ENCODE data around the gene UGT2A3. TPM values are rescaled to one million over a fixed set of nuclear protein-coding genes. Genes with fewer than 3 reads are reported as not detected.

UGT2A3 gene
- total and polyA plus RNA-seq, 2 experiments from 2014 or later: 30.3 to 126 TPM

DNA sequence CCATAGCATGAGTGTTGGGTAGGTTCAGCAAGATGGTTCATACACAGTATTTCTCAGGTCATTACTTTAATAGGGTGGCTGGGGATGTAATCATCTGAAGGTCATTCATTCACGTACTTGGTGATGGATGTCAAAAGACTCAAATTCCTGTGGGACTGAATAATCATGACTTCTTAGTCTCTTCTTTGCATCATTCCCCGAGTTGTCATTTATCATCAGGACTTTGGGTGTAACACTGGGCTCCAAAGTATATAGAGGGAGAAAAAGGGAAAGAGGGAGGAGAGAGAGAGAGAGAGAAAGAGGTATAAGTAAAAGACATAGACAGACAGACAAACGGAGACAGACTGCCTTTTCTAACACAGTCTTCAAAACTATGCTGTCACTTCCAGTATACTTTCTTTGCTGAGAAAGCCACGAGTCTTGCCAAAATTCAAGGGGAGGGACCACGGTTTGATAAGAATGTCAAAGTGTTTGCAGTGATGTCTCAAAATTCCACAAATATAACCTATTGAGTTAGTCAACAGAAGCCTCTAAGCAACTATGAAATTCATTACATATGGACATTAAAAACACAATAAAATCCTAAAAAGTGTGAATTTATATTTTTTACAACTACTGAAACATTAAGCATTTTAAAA lies 55.9 kb downstream of the UGT2A3 start:
- Histone ChIP-seq H3K27me3 (no peaks in the 10 kb centered on the region), H3K36me3 (replicated peaks; ENCODE audit: insufficient read depth, low read depth) (no peaks in the 10 kb centered on the region), H3K4me3 (no peak overlapping the region), H3K4me1 (ENCODE audit: insufficient read depth) (no peaks in the 10 kb centered on the region), H2AFZ (no peak overlapping the region), H4K20me1 (ENCODE audit: insufficient read depth, poor library complexity, severe bottlenecking) (no peaks in the 10 kb centered on the region), H3K27ac (no peak overlapping the region), H3K4me2 (no peak overlapping the region), H3K79me2 (no peaks in the 10 kb centered on the region), H3K9me2 (replicated peaks; ENCODE audit: insufficient read depth) (no peaks in the 10 kb centered on the region), H3K9me3 (ENCODE audit: low read depth) (no peaks in the 10 kb centered on the region)
- TF ChIP-seq, protein P1, sequence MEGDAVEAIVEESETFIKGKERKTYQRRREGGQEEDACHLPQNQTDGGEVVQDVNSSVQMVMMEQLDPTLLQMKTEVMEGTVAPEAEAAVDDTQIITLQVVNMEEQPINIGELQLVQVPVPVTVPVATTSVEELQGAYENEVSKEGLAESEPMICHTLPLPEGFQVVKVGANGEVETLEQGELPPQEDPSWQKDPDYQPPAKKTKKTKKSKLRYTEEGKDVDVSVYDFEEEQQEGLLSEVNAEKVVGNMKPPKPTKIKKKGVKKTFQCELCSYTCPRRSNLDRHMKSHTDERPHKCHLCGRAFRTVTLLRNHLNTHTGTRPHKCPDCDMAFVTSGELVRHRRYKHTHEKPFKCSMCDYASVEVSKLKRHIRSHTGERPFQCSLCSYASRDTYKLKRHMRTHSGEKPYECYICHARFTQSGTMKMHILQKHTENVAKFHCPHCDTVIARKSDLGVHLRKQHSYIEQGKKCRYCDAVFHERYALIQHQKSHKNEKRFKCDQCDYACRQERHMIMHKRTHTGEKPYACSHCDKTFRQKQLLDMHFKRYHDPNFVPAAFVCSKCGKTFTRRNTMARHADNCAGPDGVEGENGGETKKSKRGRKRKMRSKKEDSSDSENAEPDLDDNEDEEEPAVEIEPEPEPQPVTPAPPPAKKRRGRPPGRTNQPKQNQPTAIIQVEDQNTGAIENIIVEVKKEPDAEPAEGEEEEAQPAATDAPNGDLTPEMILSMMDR (IDR thresholded peaks at IDR 0.05; ENCODE audit: poor library complexity): no peak
- TF ChIP-seq EZH2phosphoT487 (IDR thresholded peaks at IDR 0.05; ENCODE audit: low read depth, severe bottlenecking, unreplicated experiment) (no peak), EZH2 (IDR thresholded peaks at IDR 0.05; ENCODE audit: borderline replicate concordance) (no peak)
- 72% methylated on average over 5 of the region's 5 CpGs for WGBS (ENCODE audit: low lambda C conversion rate, missing lambda C conversion rate)
- DNase-seq (ENCODE audit: low spot score): no peak

DNA sequence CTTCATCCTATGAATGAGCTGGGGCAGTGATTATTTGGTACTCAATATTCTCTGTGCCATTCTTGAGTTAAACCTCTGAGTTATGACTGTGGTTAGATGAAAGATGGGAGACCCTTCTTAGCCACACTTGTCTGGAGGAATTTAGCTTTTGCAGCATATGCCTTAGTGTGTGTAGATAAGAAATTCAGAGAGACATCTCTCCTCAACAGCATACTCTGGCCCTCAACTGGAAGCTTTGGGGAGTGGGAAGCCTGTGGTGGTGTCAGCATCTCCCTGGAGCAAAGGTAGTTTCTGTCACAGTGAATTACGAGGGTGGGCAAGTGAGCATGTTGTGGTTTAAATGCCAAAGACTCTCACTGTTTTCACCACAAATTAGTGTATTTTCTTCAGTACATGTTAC lies 58.7 kb downstream of the UGT2A3 start:
- Histone ChIP-seq H2AFZ (no peak overlapping the region), H3K4me3 (no peak overlapping the region), H3K79me2 (no peaks in the 10 kb centered on the region), H3K36me3 (replicated peaks; ENCODE audit: insufficient read depth, low read depth) (no peaks in the 10 kb centered on the region), H3K9me3 (ENCODE audit: low read depth) (no peaks in the 10 kb centered on the region), H3K27me3 (no peaks in the 10 kb centered on the region), H3K4me2 (no peak overlapping the region), H3K27ac (no peak overlapping the region), H3K9me2 (replicated peaks; ENCODE audit: insufficient read depth) (no peaks in the 10 kb centered on the region), H3K4me1 (ENCODE audit: insufficient read depth) (no peaks in the 10 kb centered on the region), H4K20me1 (ENCODE audit: insufficient read depth, poor library complexity, severe bottlenecking) (no peaks in the 10 kb centered on the region)
- WGBS (ENCODE audit: low lambda C conversion rate, missing lambda C conversion rate): 100% methylated on average over 1 of the region's 1 CpG
- TF ChIP-seq, protein P1 (IDR thresholded peaks at IDR 0.05; ENCODE audit: poor library complexity): no peak
- no peak for DNase-seq (ENCODE audit: low spot score)

DNA sequence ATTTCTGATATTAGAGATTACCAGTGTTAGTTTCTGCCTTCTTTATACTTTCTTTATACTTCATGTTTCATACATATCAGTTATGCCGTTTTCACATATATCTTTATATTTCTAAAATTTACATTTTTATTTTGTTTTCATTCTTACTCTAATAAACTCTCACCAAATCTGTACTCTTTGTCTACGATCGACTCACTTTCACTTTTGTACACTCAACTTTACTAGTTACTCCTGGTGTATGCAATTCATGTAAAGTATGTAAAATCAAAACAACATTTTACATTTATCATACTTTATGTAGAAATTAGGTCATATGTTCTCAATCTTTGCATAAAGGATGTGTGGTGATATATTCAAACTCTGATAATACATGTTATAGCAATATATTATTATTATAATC lies 59.9 kb downstream of the UGT2A3 start:
- Histone ChIP-seq H2AFZ (no peak overlapping the region), H3K36me3 (replicated peaks; ENCODE audit: insufficient read depth, low read depth) (no peaks in the 10 kb centered on the region), H3K9me2 (replicated peaks; ENCODE audit: insufficient read depth) (no peaks in the 10 kb centered on the region), H3K4me3 (no peak overlapping the region), H4K20me1 (ENCODE audit: insufficient read depth, poor library complexity, severe bottlenecking) (no peaks in the 10 kb centered on the region), H3K27me3 (no peaks in the 10 kb centered on the region), H3K9me3 (ENCODE audit: low read depth) (no peaks in the 10 kb centered on the region), H3K4me1 (ENCODE audit: insufficient read depth) (no peaks in the 10 kb centered on the region), H3K27ac (no peak overlapping the region), H3K4me2 (no peak overlapping the region), H3K79me2 (no peaks in the 10 kb centered on the region)
- DNase-seq (ENCODE audit: low spot score): no peak
- WGBS (ENCODE audit: low lambda C conversion rate, missing lambda C conversion rate): 100% methylated on average over 3 of the region's 3 CpGs
- no peak for TF ChIP-seq EZH2phosphoT487 (IDR thresholded peaks at IDR 0.05; ENCODE audit: low read depth, severe bottlenecking, unreplicated experiment)
- TF ChIP-seq, protein P1 (IDR thresholded peaks at IDR 0.05; ENCODE audit: poor library complexity): no peak
- TF ChIP-seq EZH2 (IDR thresholded peaks at IDR 0.05; ENCODE audit: borderline replicate concordance): no peak

DNA sequence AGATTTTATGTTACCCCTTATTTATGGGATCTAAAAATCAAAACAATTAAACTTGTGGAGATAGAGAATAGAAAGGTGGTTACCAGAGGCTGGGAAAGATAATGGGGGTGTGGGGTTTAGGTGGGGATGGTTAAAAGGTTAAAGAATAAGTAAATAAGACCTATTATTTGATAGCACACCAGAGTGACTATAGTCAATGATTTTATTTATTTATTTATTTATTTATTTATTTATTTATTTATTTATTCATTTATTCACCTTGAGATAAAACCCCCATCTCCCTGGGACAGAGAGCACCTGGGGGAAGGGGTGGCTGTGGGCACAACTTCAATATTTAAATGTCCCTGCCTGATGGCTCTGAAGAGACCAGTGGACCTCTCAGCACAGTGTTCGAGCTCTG lies 66.1 kb downstream of the UGT2A3 start:
- WGBS (ENCODE audit: low lambda C conversion rate, missing lambda C conversion rate): 85% methylated on average over 1 of the region's 1 CpG
- Histone ChIP-seq H3K4me3 (no peak overlapping the region), H3K36me3 (replicated peaks; ENCODE audit: insufficient read depth, low read depth) (no peaks in the 10 kb centered on the region), H3K27me3 (no peaks in the 10 kb centered on the region), H3K27ac (no peak overlapping the region), H3K79me2 (no peaks in the 10 kb centered on the region), H2AFZ (no peak overlapping the region), H3K9me3 (ENCODE audit: low read depth) (no peaks in the 10 kb centered on the region), H3K4me2 (no peak overlapping the region), H3K4me1 (ENCODE audit: insufficient read depth) (peaks cover 7% of the 10 kb centered on the region), H3K9me2 (replicated peaks; ENCODE audit: insufficient read depth) (no peaks in the 10 kb centered on the region), H4K20me1 (ENCODE audit: insufficient read depth, poor library complexity, severe bottlenecking) (no peaks in the 10 kb centered on the region)
- DNase-seq (ENCODE audit: low spot score): no peak
- no peak for TF ChIP-seq EZH2phosphoT487 (IDR thresholded peaks at IDR 0.05; ENCODE audit: low read depth, severe bottlenecking, unreplicated experiment)
- TF ChIP-seq, protein P1 (IDR thresholded peaks at IDR 0.05; ENCODE audit: poor library complexity): no peak
- no peak for TF ChIP-seq EZH2 (IDR thresholded peaks at IDR 0.05; ENCODE audit: borderline replicate concordance)
